AG04450 (cell line): ENCODE results near the gene OLAH. TPM values are rescaled to one million over a fixed set of nuclear protein-coding genes. Genes with fewer than 3 reads are reported as not detected.

Experiments
- CTCF ChIA-PET: fragments of 300-600, 350-600 bp; formaldehyde crosslinking; extraction: SDS; loops from one replicate; lab custom pipeline; 2022; ENCODE audit warnings: antibody characterized with exemption, inconsistent platforms; lab: Charles Lee
- POLR2A ChIA-PET: fragments of 350-600 bp; formaldehyde crosslinking; extraction: SDS; loops from one replicate; lab custom pipeline; 2021; ENCODE audit warnings: antibody characterized with exemption, inconsistent platforms; lab: Yijun Ruan, JAX
- DNase-seq: peaks from one replicate; pipeline ENCODE4 v3.0.0-alpha.2; 2011; ENCODE audit warnings: low read depth, low spot score
- H3K27ac ChIP-seq: one replicate; pipeline ENCODE4 v1.5.1; 2012; ENCODE audit warnings: low read depth, low read length, control low read depth
- H3K27me3 ChIP-seq: one replicate; pipeline ENCODE4 v1.6.0; 2012; ENCODE audit warnings: low read length; ENCODE audit not compliant: control insufficient read depth, insufficient read depth
- H3K4me3 ChIP-seq: 2 replicates; pipeline ENCODE4 v1.5.1; 2011; ENCODE audit warnings: mild to moderate bottlenecking, low read depth, low read length, control low read depth
- H3K9me3 ChIP-seq: 2 replicates; pipeline ENCODE4 v1.5.1; 2012; ENCODE audit warnings: low read length; ENCODE audit not compliant: control insufficient read depth, insufficient read depth
- CTCF ChIP-seq: IDR thresholded peaks from 2 replicates; pipeline ENCODE4 v1.5.1; 2011; ENCODE audit warnings: low read depth, low read length, control low read depth, inconsistent platforms
- polyA plus RNA-seq: library from polyadenylated mRNA; depleted of rRNA; stranded (reverse); fragments of >200 nt; gene quantifications from 2 replicates; pipeline ENCODE4 v1.2.3, GENCODE V29; 2011; rRNA removed

The OLAH gene
- polyA plus RNA-seq, 1 experiment: 0.12 TPM

GRCh38 chr10:15121707-15122106 lies 78.0 kb downstream of the OLAH start:
- no peak overlapping the region for H3K4me3 ChIP-seq
- H3K27ac ChIP-seq: no peak overlapping the region
- no peak for DNase-seq

GRCh38 chr10:15122477-15123030 lies 78.8 kb downstream of the OLAH start:
- no peak for TF ChIP-seq CTCF
- Histone ChIP-seq H3K4me3 (no peak overlapping the region), H3K9me3 (no peaks in the 10 kb centered on the region; the same call in 1 of the 2 replicates), H3K27me3 (no peaks in the 10 kb centered on the region), H3K27ac (no peak overlapping the region)
- ChIA-PET POLR2A (interaction anchor here (0.6 kb wide), 1 partner anchor 15 kb away, joined by 5 read pairs; no protein-coding TSS in a partner anchor), CTCF (interaction anchor here (1.3 kb wide), 1 partner anchor 46 kb away, joined by 3 read pairs; the partner anchor contains the start of gene NMT2)
- DNase-seq: no peak

More at GRCh38 chr10:15121707-15122106, 78.0 kb downstream of the OLAH start:
- ChIA-PET CTCF (interaction anchor here (1.3 kb wide), 1 partner anchor 47 kb away, joined by 3 read pairs; the partner anchor contains the start of gene NMT2), POLR2A (no interaction called here)
- H3K9me3 ChIP-seq: no peaks in the 10 kb centered on the region; the same call in 1 of the 2 replicates
- TF ChIP-seq CTCF: no peak
- no peaks in the 10 kb centered on the region for H3K27me3 ChIP-seq

Other genes starting within 250 kb of the OLAH start
- 1.7 and 2.1 TPM in 2 replicates for gene CDNF, start 205.9 kb upstream of the OLAH start, polyA plus RNA-seq
- gene HSPA14, start 205.6 kb upstream of the OLAH start, polyA plus RNA-seq: 10.1 and 14.9 TPM in 2 replicates
- gene MSANTD7, start 205.6 kb upstream of the OLAH start, polyA plus RNA-seq: 5.2 and 5.7 TPM in 2 replicates
- gene SUV39H2, start 165.1 kb upstream of the OLAH start, polyA plus RNA-seq: 6.2 and 9.0 TPM in 2 replicates
- gene DCLRE1C, start 89.8 kb upstream of the OLAH start, polyA plus RNA-seq: 5.5 and 6.4 TPM in 2 replicates
- 0.21 TPM in 1 of 2 replicates, not detected in the other for gene MEIG1, start 84.6 kb upstream of the OLAH start, polyA plus RNA-seq
- 0.58 and 0.67 TPM in 2 replicates for gene ACBD7, start 44.8 kb downstream of the OLAH start, polyA plus RNA-seq
- gene RPP38, start 53.4 kb downstream of the OLAH start, polyA plus RNA-seq: 17.1 and 20.8 TPM in 2 replicates
- gene NMT2, start 124.8 kb downstream of the OLAH start, polyA plus RNA-seq: 36.3 and 38.2 TPM in 2 replicates